T-helper 1 cell treated with Interleukin-12 subunit alpha and Interleukin-12 subunit beta and Interleukin-4 antibody, amounts not matched to agents 30 μg/mL and 1 μg/mL, for 36 hours (primary cell): Measurements from ENCODE around the gene CAV1.
A peak's percentile ranks its signal among the peaks of the same experiment; 100 is the strongest.

ENCODE experiments used
- H3K27ac Mint-ChIP-seq: one replicate; pipeline ENCODE4 v1.8.0; 2021; ENCODE audit warnings: mild to moderate bottlenecking, mixed read lengths
- H3K27me3 Mint-ChIP-seq: one replicate; pipeline ENCODE4 v1.8.0; 2021; ENCODE audit warnings: low read depth, mixed read lengths
- H3K36me3 Mint-ChIP-seq: one replicate; pipeline ENCODE4 v1.8.0; 2021; ENCODE audit warnings: low read depth, mixed read lengths
- H3K4me1 Mint-ChIP-seq: one replicate; pipeline ENCODE4 v1.8.0; 2021; ENCODE audit warnings: low read depth, mixed read lengths
- H3K4me3 Mint-ChIP-seq: one replicate; pipeline ENCODE4 v1.8.0; 2021; ENCODE audit warnings: mild to moderate bottlenecking, moderate library complexity, mixed read lengths
- H3K9me3 Mint-ChIP-seq: one replicate; pipeline ENCODE4 v1.8.0; 2021; ENCODE audit warnings: mixed read lengths

The CAV1 gene

DNA sequence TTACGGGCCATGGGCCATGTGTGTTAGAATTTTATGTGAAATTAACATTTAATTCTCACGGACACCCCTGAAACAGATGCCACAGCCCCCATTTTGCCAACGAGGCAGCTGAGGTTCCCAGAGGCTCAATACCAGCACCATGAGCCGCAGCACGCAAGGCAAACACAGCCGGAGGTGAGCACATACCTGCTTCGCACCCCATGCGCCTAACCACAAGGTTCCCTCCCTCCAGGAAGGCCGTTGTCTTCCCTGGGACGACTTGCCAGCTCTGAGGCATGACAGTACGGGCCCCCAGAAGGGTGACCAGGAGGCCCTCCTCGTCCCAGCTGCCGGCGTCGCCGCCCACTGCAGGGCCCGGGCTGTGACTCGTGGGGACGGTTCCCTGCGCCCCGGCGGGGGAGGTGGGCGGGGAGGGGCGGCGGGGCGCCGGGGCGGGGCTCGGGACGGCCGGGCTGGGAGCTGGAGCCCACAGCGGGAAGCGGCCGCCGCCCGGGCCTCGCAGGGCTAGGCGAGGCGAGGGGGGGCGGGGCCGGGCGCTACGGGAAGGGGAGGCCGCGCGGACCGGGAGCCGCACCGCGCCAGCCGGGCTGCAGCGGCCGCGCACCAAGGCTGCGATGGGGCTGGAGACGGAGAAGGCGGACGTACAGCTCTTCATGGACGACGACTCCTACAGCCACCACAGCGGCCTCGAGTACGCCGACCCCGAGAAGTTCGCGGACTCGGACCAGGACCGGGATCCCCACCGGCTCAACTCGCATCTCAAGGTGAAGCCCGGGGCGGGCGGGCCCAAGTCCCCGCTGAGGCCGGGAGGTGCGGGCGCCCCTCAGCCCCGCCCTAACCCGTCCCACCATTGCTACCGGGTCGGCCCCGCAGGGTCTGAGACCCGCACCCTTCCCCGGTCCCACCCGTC lies 25.4 kb upstream of the CAV1 start, which contains the start of gene CAV2:
Gene CAV2, plus strand, starts transcription at position 571 of the 910 bp plus-strand sequence. Its CDS starts 44 bp downstream, at position 615.
- H3K4me3 Mint-ChIP-seq, result peak within 1 kb of the TSS; percentile 43
- H3K36me3 Mint-ChIP-seq, result peaks cover 3% of the 10 kb centered on the region
- peaks cover 12% of the 10 kb centered on the region for H3K4me1 Mint-ChIP-seq
- peaks cover 64% of the 10 kb centered on the region for H3K27me3 Mint-ChIP-seq
- no peaks in the 10 kb centered on the region for H3K9me3 Mint-ChIP-seq
- no peak within 1 kb of the TSS for H3K27ac Mint-ChIP-seq

GRCh38 chr7:116500078-116500853 lies 24.6 kb upstream of the CAV1 start:
- Mint-ChIP-seq H3K9me3 (no peaks in the 10 kb centered on the region), H3K27me3 (peaks cover 68% of the 10 kb centered on the region), H3K4me1 (peaks cover 12% of the 10 kb centered on the region), H3K27ac (no peak overlapping the region), H3K36me3 (peaks cover 3% of the 10 kb centered on the region), H3K4me3 (peak overlapping the region; percentile 43)

- Mint-ChIP-seq H3K4me3 (no peak overlapping the region), H3K27ac (no peak overlapping the region), H3K4me1 (peaks cover 12% of the 10 kb centered on the region), H3K36me3 (peaks cover 3% of the 10 kb centered on the region), H3K9me3 (no peaks in the 10 kb centered on the region), H3K27me3 (peaks cover 67% of the 10 kb centered on the region)
Measured at GRCh38 chr7:116501425-116502167, 23.2 kb upstream of the CAV1 start.

DNA sequence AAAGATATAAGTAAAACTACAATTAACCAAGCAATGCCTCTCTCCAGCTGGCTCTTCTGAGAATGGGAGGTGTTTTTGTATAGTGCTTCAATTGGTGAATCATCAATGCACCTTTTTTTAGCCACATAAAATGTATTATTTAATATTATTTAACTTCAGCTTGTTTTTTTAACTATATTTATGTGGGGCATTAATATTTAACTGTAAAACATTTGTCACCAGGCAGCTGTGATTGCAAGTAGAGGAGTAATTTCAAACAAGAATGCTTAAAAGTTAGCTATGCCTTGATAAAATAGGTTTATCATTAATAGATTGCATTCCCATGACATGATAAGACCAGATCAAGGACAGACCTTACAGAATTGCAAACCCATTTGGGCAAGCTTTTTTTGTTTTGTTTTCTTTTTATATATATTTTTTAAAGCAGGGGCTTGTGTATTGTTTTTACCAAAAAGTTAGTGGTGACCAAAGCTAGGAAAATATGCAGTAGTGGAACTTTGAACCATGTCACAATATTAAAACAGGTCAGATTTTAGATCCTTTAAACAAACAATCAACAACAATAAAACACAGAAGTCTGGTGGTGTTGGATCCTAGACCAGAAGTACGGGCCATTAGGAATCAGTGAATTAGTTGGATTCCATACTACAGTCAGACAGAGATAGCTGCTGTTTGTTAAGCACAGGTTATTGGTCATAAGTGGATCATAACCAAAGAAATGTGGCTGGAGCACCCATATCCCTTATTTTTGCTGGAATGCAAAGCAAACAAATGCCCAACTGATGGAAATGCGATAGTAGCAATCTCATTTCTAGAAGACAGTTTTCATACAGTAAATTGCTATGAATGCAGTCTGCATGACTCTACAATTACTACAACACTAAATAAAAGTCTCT lies 22.4 kb upstream of the CAV1 start:
- H3K4me1 Mint-ChIP-seq, result peaks cover 12% of the 10 kb centered on the region
- no peak overlapping the region for H3K27ac Mint-ChIP-seq
- H3K9me3 Mint-ChIP-seq, result no peaks in the 10 kb centered on the region
- H3K27me3 Mint-ChIP-seq, result peaks cover 64% of the 10 kb centered on the region
- H3K4me3 Mint-ChIP-seq, result no peak overlapping the region
- H3K36me3 Mint-ChIP-seq, result peaks cover 3% of the 10 kb centered on the region

GRCh38 chr7:116503835-116504234 lies 21.0 kb upstream of the CAV1 start:
- H3K4me1 Mint-ChIP-seq, result peaks cover 12% of the 10 kb centered on the region
- H3K9me3 Mint-ChIP-seq, result no peaks in the 10 kb centered on the region
- H3K27ac Mint-ChIP-seq, result no peak overlapping the region
- no peak overlapping the region for H3K4me3 Mint-ChIP-seq
- peaks cover 3% of the 10 kb centered on the region for H3K36me3 Mint-ChIP-seq
- peaks cover 53% of the 10 kb centered on the region for H3K27me3 Mint-ChIP-seq

GRCh38 chr7:116505278-116505677 lies 19.6 kb upstream of the CAV1 start:
- Mint-ChIP-seq H3K27ac (no peak overlapping the region), H3K36me3 (peaks cover 2% of the 10 kb centered on the region), H3K4me3 (no peak overlapping the region), H3K4me1 (peaks cover 6% of the 10 kb centered on the region), H3K9me3 (no peaks in the 10 kb centered on the region), H3K27me3 (peaks cover 58% of the 10 kb centered on the region)

GRCh38 chr7:116505823-116506222 lies 19.0 kb upstream of the CAV1 start:
- Mint-ChIP-seq H3K36me3 (no peaks in the 10 kb centered on the region), H3K4me1 (peaks cover under 1% of the 10 kb centered on the region), H3K27me3 (peaks cover 55% of the 10 kb centered on the region), H3K9me3 (no peaks in the 10 kb centered on the region), H3K4me3 (no peak overlapping the region), H3K27ac (no peak overlapping the region)

DNA sequence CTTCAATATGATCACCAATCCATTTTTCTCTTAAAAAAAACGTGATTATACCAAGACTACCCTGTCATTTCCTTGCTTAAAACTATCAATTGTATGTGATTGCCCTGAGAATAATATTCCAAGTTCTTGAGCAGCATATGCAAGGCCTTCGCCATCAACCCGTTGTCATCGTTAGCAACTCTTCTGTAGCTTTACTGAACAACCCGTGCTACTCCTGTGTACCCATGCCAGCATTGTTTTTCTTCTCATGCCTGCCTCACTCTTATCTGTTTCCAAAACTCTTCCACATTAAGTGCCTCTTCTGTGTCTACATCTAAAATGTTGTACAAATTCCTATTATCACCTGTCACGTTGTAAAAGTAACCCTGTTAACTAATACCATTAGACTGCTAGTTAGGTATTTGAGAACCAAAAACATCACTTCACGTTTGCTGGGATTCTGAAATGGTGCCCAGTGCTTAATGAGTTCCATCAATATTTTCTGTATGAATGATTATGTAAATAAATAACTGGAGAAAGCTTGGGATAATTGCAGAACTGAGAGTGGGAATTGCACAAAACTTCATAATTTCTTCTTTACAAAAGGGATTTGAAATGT lies 14.8 kb upstream of the CAV1 start:
- Mint-ChIP-seq H3K4me1 (peaks cover 11% of the 10 kb centered on the region), H3K27me3 (peaks cover 52% of the 10 kb centered on the region), H3K36me3 (no peaks in the 10 kb centered on the region), H3K4me3 (no peak overlapping the region), H3K27ac (no peak overlapping the region), H3K9me3 (no peaks in the 10 kb centered on the region)

- Mint-ChIP-seq H3K9me3 (no peaks in the 10 kb centered on the region), H3K27ac (no peak overlapping the region), H3K36me3 (no peaks in the 10 kb centered on the region), H3K27me3 (peaks cover 52% of the 10 kb centered on the region), H3K4me3 (no peak overlapping the region), H3K4me1 (peaks cover 11% of the 10 kb centered on the region)
Measured at GRCh38 chr7:116510795-116511194, 14.0 kb upstream of the CAV1 start.

DNA sequence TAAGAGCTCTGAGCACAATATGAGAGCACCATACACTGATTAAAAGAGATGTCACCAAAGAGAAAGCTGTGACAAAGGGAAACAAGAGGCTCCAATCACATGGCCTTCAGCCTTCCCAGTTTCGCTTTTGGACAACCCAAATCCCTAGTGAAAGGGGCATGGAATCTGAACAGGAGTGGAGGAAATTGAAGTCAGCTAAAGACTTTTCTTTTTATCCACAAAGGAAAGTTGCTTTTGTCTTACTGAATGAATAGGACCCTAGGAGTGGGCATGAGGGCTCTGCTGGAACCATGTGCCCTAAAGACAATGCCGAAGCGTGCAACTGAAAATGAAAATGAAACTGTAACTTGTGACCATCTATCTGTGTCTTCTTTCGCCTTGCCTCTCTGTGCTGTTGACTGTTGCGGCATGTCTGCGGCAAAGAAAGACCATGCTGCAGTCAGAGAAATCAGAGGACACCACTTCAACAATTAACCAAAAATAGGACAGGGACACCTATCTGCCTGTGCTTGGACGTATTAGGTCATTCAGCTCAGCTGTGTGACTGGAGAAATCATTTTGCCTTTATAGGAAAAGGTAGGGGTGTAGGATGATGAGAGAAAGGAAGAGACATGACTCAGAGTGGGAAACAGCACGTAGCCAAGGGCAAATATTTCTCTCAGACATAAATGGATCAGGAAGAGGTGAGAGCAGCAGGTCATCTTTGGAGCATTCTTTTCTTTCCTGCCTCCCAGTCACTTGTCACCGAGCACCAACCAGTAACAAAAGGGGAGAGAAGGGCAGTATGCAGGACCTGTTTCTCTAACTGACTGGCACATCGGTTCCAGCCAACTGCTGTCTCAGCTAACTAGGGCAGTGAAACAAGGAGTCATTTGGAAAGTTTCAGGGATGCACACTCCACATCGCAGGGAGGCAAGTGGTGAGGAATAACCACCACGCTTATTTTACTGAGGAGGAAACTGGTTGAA lies 13.0 kb upstream of the CAV1 start:
- Mint-ChIP-seq H3K4me1 (peaks cover 11% of the 10 kb centered on the region), H3K27me3 (peaks cover 52% of the 10 kb centered on the region), H3K36me3 (no peaks in the 10 kb centered on the region), H3K9me3 (no peaks in the 10 kb centered on the region), H3K27ac (no peak overlapping the region), H3K4me3 (peak overlapping the region; percentile 72)

DNA sequence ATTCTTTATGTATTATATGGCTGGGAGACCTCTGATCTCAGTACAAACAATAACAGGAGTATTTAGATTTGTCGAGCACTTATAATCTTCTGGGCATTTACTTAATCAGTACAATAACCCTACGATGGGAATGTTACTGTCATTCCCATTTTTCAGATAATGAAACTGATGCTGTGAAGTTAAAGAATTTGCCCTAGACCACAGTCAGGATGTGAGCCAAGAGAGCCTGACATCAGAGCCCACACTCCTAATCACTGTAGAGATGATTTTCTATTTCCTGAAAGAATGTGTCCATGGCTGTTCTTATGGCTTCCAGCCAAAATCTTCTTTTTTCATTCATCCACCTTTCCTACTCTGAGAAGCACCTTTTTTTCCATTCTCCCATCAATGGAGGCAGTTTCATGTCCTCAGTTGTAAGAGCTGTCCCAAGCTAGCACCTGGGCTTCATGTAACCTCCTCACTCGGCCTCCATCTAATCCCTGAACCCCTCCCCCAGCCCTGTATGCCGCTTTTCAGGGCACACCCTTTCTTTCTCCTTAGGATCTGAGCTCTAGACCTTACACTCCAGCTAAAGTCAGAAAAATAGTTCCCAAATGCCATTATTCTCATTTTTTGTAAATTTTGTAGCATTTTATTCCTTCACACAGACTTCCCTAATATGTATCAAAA lies 12.2 kb upstream of the CAV1 start:
- no peak overlapping the region for H3K27ac Mint-ChIP-seq
- H3K27me3 Mint-ChIP-seq, result peaks cover 48% of the 10 kb centered on the region

GRCh38 chr7:116515584-116515983 lies 9.3 kb upstream of the CAV1 start:
- no peaks in the 10 kb centered on the region for H3K36me3 Mint-ChIP-seq
- no peaks in the 10 kb centered on the region for H3K9me3 Mint-ChIP-seq
- no peak overlapping the region for H3K27ac Mint-ChIP-seq
- H3K4me1 Mint-ChIP-seq, result peaks cover 11% of the 10 kb centered on the region
- no peak overlapping the region for H3K4me3 Mint-ChIP-seq
- H3K27me3 Mint-ChIP-seq, result peaks cover 43% of the 10 kb centered on the region

More for the DNA sequence above, 12.2 kb upstream of the CAV1 start:
- Mint-ChIP-seq H3K4me1 (peaks cover 11% of the 10 kb centered on the region), H3K36me3 (no peaks in the 10 kb centered on the region), H3K4me3 (no peak overlapping the region), H3K9me3 (no peaks in the 10 kb centered on the region)
